Stimulated activated CD8-positive, alpha-beta memory T cell treated with anti-CD3 and anti-CD28 coated beads, Interleukin-12 subunit alpha, Interleukin-12 subunit beta, amount 100 ng/mL, for 24 hours (primary cell): ENCODE results near the gene UGT1A7.

Experiments used
- DNase-seq: peaks from one replicate; pipeline ENCODE4 v3.0.0-alpha.2; 2020; ENCODE audit errors: extremely low read depth

The UGT1A7 gene

GRCh38 chr2:233817361-233817911 is 135.7 kb downstream of the UGT1A7 start:
- DNase-seq: no peak

- no peak for DNase-seq
Measured at GRCh38 chr2:233817995-233818638, 136.4 kb downstream of the UGT1A7 start.

GRCh38 chr2:233818639-233819621 is 137.2 kb downstream of the UGT1A7 start:
- DNase-seq: no peak

DNA sequence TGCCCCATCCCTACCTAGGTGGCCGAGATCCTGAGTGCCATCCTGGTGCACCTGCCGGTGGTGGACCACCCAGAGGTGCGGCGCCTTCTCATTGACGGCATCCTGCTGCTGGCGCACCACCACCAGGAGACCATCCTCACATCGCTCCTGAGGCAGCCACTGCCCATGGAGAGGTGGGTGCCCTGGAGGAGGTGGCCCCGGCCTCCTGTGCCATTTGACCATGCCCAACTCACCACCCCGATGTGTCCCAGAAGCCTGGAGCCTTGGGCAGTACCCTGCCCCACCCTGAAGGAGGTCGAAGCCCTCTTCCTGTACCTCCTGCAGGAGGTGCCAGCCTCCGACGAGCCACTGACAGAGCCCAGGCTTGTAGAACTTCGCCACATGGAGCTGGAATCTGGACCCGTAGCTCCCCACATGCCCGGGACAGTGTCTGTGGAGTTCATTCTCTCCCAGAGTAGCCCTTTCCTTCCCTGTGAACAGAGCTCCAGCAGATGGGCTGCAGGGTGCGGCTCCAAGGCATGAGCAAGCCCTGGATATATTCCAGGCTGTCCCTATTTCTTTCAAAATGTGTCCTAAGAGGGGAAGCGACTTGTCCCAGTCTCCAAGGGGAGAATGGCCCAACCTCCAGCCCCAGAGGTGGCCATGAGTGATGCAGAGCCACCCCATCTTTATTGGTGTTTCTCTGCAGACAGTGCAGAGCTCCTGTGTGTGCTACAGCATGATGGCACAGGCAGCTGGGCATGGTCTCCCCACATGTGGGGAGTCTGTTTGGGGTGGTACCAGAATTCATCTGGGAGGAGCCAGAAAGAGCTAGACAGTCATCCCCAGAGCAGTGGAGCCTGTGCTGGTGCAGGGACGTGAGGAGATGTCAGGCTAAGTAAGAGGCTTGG is 138.4 kb downstream of the UGT1A7 start:
- DNase-seq: no peak

- DNase-seq: no peak
Measured at GRCh38 chr2:233820774-233821105, 139.0 kb downstream of the UGT1A7 start.

GRCh38 chr2:233821196-233821595 is 139.5 kb downstream of the UGT1A7 start:
- no peak for DNase-seq

DNA sequence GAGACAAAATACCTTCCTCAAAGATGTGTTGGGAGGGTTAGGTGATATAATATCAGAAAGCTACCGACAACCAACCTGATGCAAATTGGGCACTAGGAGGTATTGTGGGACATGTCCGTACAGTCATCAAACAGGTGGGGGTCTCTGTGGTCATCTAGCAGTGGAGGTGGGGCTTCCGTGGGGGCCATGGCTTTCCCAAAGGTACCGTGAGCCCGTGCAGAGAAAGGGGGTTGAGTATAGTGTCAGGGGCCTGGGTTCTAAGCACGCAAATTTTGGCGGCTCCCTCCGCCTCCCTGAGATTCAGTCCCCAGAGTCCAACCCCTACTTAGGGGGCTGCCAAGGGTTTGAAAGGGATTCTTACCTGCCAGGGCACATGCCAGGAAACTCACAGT is 140.0 kb downstream of the UGT1A7 start:
- no peak for DNase-seq

GRCh38 chr2:233822101-233822771 is 140.5 kb downstream of the UGT1A7 start:
- no peak for DNase-seq
